ENCODE data around the gene AK1. TPM values are rescaled to one million over a fixed set of nuclear protein-coding genes. Genes with fewer than 3 reads are reported as not detected.

AK1 gene
- total RNA-seq, 1 experiment from 2014 or later: 34.4 TPM

DNA sequence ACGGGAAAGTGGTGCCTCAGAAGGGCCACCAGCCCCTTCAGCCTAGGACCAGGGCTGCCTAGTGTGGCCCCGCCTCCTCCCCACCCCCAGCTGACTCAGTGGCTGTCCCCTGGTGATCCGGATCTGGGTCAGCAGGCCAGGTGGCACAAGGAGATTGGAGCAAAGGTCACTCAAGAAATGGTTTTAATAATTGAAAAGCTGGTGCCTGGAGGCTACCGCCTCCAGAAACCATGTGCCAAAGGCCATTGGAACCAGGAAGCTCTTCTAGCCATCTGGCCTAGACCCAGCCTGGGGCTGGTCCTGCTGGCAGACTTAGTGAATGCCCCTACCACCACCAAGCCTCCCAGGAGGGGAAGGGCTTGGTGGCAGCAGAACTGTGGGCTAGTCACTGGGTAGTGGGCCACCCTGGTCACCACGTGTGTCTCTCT lies 37.9 kb upstream of the AK1 start (continued):
- TF ChIP-seq, protein P1, sequence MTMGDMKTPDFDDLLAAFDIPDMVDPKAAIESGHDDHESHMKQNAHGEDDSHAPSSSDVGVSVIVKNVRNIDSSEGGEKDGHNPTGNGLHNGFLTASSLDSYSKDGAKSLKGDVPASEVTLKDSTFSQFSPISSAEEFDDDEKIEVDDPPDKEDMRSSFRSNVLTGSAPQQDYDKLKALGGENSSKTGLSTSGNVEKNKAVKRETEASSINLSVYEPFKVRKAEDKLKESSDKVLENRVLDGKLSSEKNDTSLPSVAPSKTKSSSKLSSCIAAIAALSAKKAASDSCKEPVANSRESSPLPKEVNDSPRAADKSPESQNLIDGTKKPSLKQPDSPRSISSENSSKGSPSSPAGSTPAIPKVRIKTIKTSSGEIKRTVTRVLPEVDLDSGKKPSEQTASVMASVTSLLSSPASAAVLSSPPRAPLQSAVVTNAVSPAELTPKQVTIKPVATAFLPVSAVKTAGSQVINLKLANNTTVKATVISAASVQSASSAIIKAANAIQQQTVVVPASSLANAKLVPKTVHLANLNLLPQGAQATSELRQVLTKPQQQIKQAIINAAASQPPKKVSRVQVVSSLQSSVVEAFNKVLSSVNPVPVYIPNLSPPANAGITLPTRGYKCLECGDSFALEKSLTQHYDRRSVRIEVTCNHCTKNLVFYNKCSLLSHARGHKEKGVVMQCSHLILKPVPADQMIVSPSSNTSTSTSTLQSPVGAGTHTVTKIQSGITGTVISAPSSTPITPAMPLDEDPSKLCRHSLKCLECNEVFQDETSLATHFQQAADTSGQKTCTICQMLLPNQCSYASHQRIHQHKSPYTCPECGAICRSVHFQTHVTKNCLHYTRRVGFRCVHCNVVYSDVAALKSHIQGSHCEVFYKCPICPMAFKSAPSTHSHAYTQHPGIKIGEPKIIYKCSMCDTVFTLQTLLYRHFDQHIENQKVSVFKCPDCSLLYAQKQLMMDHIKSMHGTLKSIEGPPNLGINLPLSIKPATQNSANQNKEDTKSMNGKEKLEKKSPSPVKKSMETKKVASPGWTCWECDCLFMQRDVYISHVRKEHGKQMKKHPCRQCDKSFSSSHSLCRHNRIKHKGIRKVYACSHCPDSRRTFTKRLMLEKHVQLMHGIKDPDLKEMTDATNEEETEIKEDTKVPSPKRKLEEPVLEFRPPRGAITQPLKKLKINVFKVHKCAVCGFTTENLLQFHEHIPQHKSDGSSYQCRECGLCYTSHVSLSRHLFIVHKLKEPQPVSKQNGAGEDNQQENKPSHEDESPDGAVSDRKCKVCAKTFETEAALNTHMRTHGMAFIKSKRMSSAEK (CRISPR knock-in tag; IDR thresholded peaks at IDR 0.05; ENCODE audit: borderline replicate concordance): no peak
- TF ChIP-seq ESRRA (CRISPR knock-in tag; IDR thresholded peaks at IDR 0.05; ENCODE audit: borderline replicate concordance) (no peak), NR3C1 (CRISPR knock-in tag; conservative IDR thresholded peaks at IDR 0.05; ENCODE audit: low read depth) (no peak), ZNF138 (CRISPR knock-in tag; conservative IDR thresholded peaks at IDR 0.05) (no peak), RORB (CRISPR knock-in tag; IDR thresholded peaks at IDR 0.05) (no peak)
- TF ChIP-seq, protein P2, sequence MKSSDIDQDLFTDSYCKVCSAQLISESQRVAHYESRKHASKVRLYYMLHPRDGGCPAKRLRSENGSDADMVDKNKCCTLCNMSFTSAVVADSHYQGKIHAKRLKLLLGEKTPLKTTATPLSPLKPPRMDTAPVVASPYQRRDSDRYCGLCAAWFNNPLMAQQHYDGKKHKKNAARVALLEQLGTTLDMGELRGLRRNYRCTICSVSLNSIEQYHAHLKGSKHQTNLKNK (CRISPR knock-in tag; IDR thresholded peaks at IDR 0.05): no peak
- TF ChIP-seq, protein P3, sequence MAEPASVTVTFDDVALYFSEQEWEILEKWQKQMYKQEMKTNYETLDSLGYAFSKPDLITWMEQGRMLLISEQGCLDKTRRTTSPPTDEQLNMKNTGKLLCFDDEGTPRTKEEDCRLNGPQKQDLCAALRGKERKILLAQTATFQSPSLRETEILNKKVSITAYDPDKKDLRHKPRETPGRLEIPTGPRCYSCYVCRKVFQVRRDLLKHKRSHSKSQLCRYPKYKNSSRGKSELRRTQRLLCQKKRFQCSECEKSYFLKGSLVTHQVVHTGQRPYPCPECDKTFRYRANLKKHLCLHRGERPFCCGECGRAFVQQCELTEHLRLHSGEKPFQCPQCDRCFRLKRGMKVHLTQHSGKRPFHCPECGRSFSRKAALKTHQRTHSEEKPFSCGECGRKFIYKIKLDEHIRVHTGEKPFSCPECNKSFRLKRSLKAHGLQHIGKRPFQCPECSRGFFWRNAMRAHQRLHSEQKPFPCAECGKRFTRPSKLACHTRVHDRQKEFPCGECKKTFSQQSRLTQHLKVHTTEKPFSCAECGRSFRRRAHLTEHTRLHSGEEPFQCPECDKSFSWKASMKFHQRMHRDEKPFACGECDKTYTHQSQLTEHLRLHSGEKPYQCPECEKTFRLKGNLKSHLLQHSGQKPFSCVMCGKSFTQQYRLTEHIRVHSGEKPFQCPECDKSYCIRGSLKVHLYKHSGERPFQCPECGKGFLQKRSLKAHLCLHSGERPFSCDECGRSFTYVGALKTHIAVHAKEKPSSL (CRISPR knock-in tag; conservative IDR thresholded peaks at IDR 0.05): no peak

DNA sequence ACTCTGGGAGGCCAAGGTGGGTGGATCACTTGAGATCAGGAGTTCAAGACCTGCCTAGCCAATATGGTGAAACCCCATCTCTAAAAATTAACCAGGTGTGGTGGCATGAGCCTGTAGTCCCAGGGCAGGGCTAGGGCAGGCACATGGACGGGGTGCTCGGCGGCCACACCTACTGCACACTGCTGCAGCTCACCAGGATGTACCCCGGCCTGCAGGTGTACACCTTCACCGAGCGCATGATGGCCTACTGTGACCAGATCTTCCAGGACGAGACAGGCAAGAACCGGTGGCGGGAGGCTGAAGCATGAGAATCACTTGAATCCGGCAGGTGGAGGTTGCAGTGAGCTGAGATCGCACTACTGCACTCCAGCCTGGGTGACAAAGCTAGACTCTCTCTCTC lies 36.2 kb upstream of the AK1 start:
- Mint-ChIP-seq H3K27ac (no peak overlapping the region), H3K4me1 (peaks cover 19% of the 10 kb centered on the region), H3K9me3 (no peaks in the 10 kb centered on the region), H3K36me3 (peaks cover 6% of the 10 kb centered on the region; the same call in 1 of the 2 replicates), H3K27me3 (ENCODE audit: low read depth) (no peaks in the 10 kb centered on the region; the same call in 1 of the 2 replicates), H3K4me3 (no peak overlapping the region)
- ChIA-PET POLR2A (no interaction called here), CTCF (no interaction called here)
- ATAC-seq: no peak
- TF ChIP-seq, protein P4, sequence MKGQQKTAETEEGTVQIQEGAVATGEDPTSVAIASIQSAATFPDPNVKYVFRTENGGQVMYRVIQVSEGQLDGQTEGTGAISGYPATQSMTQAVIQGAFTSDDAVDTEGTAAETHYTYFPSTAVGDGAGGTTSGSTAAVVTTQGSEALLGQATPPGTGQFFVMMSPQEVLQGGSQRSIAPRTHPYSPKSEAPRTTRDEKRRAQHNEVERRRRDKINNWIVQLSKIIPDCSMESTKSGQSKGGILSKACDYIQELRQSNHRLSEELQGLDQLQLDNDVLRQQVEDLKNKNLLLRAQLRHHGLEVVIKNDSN (CRISPR knock-in tag; IDR thresholded peaks at IDR 0.05): no peak
- TF ChIP-seq SMAD3 (CRISPR knock-in tag; IDR thresholded peaks at IDR 0.05; ENCODE audit: borderline replicate concordance) (no peak), FOXK1 (CRISPR knock-in tag; IDR thresholded peaks at IDR 0.05) (no peak), SOX15 (CRISPR knock-in tag; IDR thresholded peaks at IDR 0.05) (no peak), NR2C2 (CRISPR knock-in tag; IDR thresholded peaks at IDR 0.05) (no peak), ZNF396 (CRISPR knock-in tag; IDR thresholded peaks at IDR 0.05; ENCODE audit: borderline replicate concordance) (no peak)
- TF ChIP-seq, protein P5, sequence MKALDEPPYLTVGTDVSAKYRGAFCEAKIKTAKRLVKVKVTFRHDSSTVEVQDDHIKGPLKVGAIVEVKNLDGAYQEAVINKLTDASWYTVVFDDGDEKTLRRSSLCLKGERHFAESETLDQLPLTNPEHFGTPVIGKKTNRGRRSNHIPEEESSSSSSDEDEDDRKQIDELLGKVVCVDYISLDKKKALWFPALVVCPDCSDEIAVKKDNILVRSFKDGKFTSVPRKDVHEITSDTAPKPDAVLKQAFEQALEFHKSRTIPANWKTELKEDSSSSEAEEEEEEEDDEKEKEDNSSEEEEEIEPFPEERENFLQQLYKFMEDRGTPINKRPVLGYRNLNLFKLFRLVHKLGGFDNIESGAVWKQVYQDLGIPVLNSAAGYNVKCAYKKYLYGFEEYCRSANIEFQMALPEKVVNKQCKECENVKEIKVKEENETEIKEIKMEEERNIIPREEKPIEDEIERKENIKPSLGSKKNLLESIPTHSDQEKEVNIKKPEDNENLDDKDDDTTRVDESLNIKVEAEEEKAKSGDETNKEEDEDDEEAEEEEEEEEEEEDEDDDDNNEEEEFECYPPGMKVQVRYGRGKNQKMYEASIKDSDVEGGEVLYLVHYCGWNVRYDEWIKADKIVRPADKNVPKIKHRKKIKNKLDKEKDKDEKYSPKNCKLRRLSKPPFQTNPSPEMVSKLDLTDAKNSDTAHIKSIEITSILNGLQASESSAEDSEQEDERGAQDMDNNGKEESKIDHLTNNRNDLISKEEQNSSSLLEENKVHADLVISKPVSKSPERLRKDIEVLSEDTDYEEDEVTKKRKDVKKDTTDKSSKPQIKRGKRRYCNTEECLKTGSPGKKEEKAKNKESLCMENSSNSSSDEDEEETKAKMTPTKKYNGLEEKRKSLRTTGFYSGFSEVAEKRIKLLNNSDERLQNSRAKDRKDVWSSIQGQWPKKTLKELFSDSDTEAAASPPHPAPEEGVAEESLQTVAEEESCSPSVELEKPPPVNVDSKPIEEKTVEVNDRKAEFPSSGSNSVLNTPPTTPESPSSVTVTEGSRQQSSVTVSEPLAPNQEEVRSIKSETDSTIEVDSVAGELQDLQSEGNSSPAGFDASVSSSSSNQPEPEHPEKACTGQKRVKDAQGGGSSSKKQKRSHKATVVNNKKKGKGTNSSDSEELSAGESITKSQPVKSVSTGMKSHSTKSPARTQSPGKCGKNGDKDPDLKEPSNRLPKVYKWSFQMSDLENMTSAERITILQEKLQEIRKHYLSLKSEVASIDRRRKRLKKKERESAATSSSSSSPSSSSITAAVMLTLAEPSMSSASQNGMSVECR (CRISPR knock-in tag; IDR thresholded peaks at IDR 0.05; ENCODE audit: borderline replicate concordance): no peak
- TF ChIP-seq, protein P6, sequence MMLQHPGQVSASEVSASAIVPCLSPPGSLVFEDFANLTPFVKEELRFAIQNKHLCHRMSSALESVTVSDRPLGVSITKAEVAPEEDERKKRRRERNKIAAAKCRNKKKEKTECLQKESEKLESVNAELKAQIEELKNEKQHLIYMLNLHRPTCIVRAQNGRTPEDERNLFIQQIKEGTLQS (CRISPR knock-in tag; conservative IDR thresholded peaks at IDR 0.05): no peak
- no peak for DNase-seq (ENCODE audit: low spot score)
